Measurements from ENCODE around the gene NFIB.
A peak's percentile ranks its signal among the peaks of the same experiment; 100 is the strongest.

Gene NFIB

DNA sequence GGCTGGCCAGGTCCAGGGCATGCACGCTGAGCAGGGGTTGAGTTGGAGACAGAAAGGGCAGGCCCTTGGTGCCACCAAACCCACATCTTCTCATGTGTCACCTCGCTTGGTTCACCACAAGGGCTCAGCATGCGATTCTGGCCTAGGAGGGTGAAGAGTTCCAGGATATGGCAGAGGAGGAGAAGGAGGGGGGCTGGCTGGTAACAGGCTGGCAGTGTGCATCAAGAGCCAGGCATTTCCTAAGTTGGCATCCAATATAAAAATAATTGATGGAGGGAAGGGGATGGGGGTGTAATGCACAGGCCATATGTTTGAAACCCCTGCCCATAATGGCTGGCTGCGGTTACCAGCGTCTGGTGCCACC lies 255.6 kb downstream of the NFIB start:
- DNase-seq = no peak

DNA sequence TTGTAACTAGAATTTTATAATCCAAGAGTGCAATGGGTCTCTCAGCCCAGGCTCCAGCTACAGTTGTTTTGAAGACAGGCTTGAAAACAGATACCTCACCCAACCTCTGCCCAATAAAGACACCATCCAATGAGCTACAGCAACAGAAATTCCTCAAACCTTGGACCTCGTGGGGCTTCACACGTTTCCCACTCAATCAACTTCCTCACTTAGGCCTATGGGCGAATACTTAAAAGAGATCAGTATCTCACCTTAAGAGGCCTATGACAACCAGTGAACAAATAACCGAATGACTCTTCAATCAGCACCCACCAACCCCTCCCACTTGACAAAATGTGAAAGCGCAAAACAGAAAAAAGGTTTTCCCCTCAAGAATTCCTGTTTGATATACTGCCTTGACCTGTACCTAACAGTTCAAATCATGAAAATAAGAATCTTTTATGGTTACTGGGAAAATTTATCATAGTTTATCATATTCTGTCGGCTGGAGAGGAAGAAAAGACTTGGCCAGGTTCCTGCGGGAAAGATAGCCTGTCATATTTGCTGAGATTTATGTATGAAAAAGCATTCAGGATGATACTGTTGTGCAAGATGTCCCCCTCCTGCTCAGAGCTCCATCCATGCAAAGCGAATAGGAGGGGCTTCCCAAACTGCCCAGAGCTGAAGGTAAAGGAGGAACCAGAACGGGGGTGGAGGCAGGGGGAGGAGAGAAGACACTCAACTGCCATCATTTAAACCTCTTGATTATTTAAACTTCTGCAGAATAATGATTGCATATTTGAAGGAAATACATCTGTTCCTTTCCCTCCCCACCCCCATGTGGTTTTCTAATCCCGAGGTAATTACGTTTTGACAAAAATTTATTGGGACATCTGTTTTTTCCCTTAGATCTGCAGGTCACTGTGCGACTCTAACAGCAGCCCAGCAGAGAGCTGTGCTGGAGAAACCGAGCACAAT lies 256.3 kb downstream of the NFIB start:
- no peak for DNase-seq

DNA sequence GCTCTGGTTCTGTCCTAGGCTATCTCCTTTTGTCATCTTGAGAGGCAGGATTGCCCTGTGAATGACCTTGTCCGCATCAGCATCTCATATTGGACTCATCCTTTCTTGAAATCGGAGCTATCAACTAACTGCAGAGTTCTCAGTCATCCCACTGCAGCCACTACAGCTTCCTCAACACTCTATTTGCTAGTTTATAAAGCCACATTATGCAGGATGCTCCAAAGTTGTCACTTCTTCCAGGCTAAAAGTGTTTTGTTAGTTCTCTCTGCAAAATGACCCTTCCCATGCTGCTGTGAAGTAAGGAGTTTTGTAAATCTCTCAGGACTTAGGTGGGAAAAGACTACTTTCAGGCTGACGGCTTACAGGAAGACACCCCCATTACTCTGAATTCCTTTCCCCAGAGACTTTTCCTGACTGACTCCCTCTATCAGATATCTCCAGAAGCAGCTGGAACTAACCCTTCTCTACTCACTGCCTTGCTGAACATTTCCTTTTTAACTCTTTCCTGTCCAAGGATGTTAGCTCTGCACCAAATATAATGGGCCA lies 257.6 kb downstream of the NFIB start:
- peak; percentile 52 for DNase-seq

DNA sequence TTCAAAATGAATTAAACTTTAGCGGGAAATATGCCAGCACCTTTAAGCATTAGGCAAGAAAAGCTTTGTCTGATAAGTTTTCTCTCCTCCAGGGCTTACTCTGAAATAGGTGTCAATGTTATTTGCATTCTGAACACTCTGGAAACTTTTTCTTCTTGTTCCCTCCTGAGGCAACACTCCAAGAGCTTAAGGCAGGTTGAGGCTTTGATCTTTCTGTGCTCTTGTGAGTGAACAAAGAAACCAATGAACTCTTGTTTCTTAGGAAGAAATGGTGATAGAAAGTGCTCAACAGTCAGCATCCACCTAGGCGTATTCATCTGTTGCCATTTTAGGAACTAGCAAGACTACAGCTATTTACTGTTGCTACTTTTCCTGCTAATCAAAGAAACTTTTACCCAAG lies 259.8 kb downstream of the NFIB start:
- DNase-seq = no peak

DNA sequence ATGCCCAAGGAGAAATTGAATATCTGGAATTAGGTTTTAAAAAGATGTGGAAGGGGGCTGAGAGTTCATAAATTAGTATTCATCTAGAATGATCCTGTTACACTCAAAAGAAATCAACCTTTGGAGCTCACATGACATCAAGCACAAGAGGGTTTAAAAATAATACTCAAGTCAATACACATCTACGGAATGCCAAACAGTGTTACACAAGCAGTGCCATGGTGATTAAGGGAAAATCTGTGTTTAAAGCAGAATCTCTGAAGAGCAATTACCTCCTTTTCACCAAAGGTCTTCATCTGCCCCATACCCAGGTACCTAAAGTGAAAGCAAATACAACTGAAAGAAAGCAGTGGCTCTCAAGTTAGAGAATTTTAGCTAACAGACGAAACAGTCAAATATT lies 261.6 kb downstream of the NFIB start:
- no peak for DNase-seq

DNA sequence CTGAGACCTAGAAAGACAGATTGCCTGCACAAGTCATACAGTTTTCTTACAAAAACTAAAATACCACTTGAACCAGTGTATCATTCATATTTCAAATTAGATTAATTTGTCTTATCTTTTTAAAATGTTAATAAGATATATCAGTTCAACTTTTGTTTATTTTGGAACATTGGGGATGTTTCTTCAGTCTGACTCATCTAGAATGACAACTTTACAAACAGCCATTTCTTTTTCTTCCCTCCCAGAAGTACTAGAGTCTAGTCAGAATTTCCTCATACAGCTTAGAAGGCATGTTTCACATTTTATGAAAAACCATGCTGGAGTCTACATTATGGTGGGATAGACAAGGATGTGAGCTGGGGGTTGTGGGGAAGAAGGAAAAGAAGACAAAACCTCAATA lies 262.5 kb downstream of the NFIB start:
- DNase-seq = no peak

DNA sequence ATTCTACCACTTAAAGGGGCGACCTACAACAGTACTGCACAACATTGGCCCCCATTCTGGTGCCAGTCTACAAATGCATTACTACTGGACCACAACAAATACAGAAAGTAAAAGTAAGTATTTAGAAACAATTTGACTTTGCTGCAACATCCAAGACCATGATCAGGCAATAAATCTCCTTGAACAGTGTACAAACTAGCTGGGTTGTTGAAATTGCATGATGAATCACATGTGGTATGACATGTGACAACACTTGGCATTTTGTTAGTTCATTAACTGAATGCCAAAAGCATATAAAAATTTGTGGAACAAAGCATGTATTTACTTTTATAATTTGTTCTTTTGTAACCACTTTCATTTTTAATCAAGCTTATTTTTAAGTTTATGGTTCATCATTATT lies 270.5 kb downstream of the NFIB start:
- DNase-seq = no peak

DNA sequence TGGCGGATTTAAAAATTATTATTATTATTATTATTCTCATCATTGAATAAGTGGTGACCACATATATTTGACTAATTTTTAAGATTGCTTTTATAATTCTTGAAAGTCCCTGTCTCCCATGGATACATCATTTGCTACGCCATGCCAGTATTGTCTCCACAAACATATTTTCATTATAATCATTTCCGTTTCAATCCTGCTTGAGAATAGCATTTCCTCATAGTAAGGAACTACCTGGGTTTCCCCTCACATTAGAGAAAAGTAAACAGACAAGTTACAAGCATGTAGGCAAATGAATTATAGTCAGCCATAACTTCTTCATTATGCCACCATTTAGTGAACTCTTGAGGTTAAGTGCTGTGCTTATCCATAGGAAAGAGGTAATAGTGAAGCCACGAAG lies 276.6 kb downstream of the NFIB start:
- DNase-seq = no peak

DNA sequence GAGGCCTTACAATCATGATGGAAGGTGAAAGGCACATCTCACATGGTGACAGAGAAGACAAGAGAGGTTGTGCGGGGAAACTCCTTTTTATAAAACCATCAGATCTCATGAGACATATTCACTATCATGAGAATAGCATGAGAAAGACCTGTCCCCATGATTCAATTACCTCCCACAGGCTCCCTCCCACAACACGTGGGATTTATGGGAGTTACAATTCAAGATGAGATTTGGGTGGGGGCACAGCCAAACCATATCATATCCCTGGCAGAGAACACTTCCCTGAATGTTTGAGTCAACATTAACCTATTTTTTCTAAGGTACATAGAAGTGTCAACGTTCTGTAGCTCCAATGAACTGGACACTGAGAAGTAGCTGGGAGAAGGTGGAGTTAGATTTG lies 280.9 kb downstream of the NFIB start:
- no peak for DNase-seq

Data from NCI-H2171 treated with DMSO at 0.1 percent for 48 hours (cell line).